IPS-20b (cell line): ENCODE data around the gene CENPO.

Experiments
- H3K27ac ChIP-seq: one replicate; pipeline ENCODE4 v1.5.1; 2013; ENCODE audit warnings: low read length
- H3K27me3 ChIP-seq: 2 replicates; pipeline ENCODE4 v1.6.1; 2013; ENCODE audit warnings: mild to moderate bottlenecking, low read length, inconsistent platforms; ENCODE audit not compliant: insufficient read depth
- H3K36me3 ChIP-seq: 2 replicates; pipeline ENCODE4 v1.6.1; 2013; ENCODE audit warnings: low read depth, mild to moderate bottlenecking, inconsistent platforms, low read length, moderate library complexity; ENCODE audit not compliant: insufficient read depth
- H3K4me1 ChIP-seq: 2 replicates; pipeline ENCODE4 v1.6.1; 2013; ENCODE audit warnings: mild to moderate bottlenecking, control low read depth, inconsistent platforms, low read length, moderate library complexity; ENCODE audit not compliant: insufficient read depth
- H3K4me3 ChIP-seq: 2 replicates; pipeline ENCODE4 v1.5.1; 2013; ENCODE audit warnings: mild to moderate bottlenecking, low read length, inconsistent platforms
- H3K9ac ChIP-seq: 2 replicates; pipeline ENCODE4 v1.6.1; 2013; ENCODE audit warnings: low read depth, mild to moderate bottlenecking, inconsistent platforms, low read length, moderate library complexity
- H3K9me3 ChIP-seq: 2 replicates; pipeline ENCODE4 v1.6.1; 2013; ENCODE audit warnings: mild to moderate bottlenecking, low read depth, low read length, inconsistent platforms; ENCODE audit not compliant: insufficient read depth

Gene CENPO

DNA sequence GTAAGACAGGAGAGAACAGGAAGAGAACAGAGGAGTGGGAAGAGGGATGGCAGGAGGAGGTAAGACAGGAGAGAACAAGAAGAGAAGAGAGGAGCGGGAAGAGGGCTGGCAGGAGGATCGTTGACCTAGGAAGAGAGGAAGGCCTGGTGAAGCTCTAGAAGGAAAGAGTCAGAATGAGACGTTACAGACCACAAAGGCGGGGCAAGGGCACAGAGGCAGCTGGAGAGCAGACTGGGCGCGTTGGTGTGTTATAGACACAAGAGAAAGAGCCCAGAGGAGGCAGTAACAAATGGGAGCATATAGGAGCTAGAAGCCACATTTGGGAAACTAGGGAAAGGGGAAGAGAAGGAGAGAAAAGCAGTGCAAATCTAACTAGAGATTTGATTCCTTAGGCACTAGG lies 26.6 kb upstream of the CENPO start:
- Histone ChIP-seq H3K27ac (no peak overlapping the region), H3K4me1 (peaks cover under 1% of the 10 kb centered on the region; the same call in 1 of the 2 replicates), H3K36me3 (peaks cover 12% of the 10 kb centered on the region; the same call in 1 of the 2 replicates), H3K4me3 (no peak overlapping the region), H3K9me3 (no peaks in the 10 kb centered on the region), H3K9ac (no peak overlapping the region), H3K27me3 (no peaks in the 10 kb centered on the region)

DNA sequence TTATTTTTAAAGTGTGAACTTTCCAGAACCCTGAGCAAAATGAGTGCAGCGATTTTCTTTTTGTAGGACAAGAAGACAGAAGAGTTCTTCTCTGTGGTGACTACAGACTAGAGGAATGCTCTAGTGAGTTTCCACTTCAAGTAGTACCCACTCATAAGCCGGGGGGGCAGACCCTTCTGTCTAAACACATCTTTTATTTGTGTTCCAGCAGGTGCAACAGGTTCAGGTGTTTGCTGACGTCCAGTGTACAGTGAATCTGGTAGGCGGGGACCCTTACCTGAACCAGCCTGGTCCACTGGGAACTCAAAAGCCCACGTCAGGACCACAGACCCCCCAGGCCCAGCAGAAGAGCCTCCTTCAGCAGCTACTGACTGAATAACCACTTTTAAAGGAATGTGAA lies 25.2 kb upstream of the CENPO start:
- H3K4me3 ChIP-seq, result no peak overlapping the region
- H3K36me3 ChIP-seq, result peaks cover 5% of the 10 kb centered on the region; the same call in 1 of the 2 replicates
- H3K4me1 ChIP-seq, result peaks cover 8% of the 10 kb centered on the region; the same call in 1 of the 2 replicates

GRCh38 chr2:24768601-24769000 lies 24.6 kb upstream of the CENPO start:
- peaks cover 8% of the 10 kb centered on the region; the same call in 1 of the 2 replicates for H3K4me1 ChIP-seq
- no peak overlapping the region for H3K27ac ChIP-seq
- no peaks in the 10 kb centered on the region for H3K9me3 ChIP-seq
- no peak overlapping the region for H3K4me3 ChIP-seq
- H3K36me3 ChIP-seq, result peaks cover 5% of the 10 kb centered on the region; the same call in 1 of the 2 replicates
- H3K27me3 ChIP-seq, result no peaks in the 10 kb centered on the region
- H3K9ac ChIP-seq, result no peak overlapping the region

More for the DNA sequence above, 25.2 kb upstream of the CENPO start:
- Histone ChIP-seq H3K9ac (no peak overlapping the region), H3K27me3 (no peaks in the 10 kb centered on the region), H3K27ac (no peak overlapping the region), H3K9me3 (no peaks in the 10 kb centered on the region)

GRCh38 chr2:24771061-24771460 lies 22.2 kb upstream of the CENPO start:
- Histone ChIP-seq H3K4me3 (no peak overlapping the region), H3K36me3 (no peaks in the 10 kb centered on the region), H3K27me3 (no peaks in the 10 kb centered on the region), H3K4me1 (peaks cover 8% of the 10 kb centered on the region; the same call in 1 of the 2 replicates), H3K9ac (no peak overlapping the region), H3K27ac (no peak overlapping the region), H3K9me3 (no peaks in the 10 kb centered on the region)

- H3K9ac ChIP-seq, result no peak overlapping the region
- H3K27me3 ChIP-seq, result no peaks in the 10 kb centered on the region
- H3K27ac ChIP-seq, result no peak overlapping the region
- H3K9me3 ChIP-seq, result no peaks in the 10 kb centered on the region
- H3K4me3 ChIP-seq, result no peak overlapping the region
- no peaks in the 10 kb centered on the region for H3K36me3 ChIP-seq
- peaks cover 8% of the 10 kb centered on the region; the same call in 1 of the 2 replicates for H3K4me1 ChIP-seq
Measured at GRCh38 chr2:24771764-24772586, 21.2 kb upstream of the CENPO start.

DNA sequence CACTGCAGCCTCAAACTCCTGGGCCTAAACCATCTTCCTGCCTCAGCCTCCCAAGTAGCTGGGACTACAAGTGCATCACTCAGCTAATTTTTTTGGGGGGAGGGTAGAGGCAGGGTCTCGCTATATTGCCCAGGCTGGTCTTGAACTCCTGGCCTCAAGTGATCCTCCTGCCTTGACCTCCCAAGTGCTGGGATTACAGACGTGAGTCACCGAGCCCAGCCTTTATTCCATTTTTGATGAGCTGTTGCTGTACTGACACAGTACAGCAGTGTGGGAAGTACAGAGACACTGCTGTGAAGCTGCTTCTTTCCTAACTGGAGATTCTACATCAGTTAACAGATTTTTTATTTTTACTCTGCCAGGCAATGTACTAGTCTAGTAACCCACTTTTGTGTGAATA lies 18.9 kb upstream of the CENPO start:
- Histone ChIP-seq H3K27ac (no peak overlapping the region), H3K9ac (no peak overlapping the region), H3K27me3 (no peaks in the 10 kb centered on the region), H3K4me1 (peaks cover 14% of the 10 kb centered on the region), H3K4me3 (no peak overlapping the region), H3K36me3 (no peaks in the 10 kb centered on the region), H3K9me3 (no peaks in the 10 kb centered on the region)

- Histone ChIP-seq H3K4me1 (peaks cover 6% of the 10 kb centered on the region), H3K27me3 (no peaks in the 10 kb centered on the region), H3K27ac (no peak overlapping the region), H3K9ac (no peak overlapping the region), H3K36me3 (no peaks in the 10 kb centered on the region), H3K4me3 (no peak overlapping the region), H3K9me3 (no peaks in the 10 kb centered on the region)
Measured at GRCh38 chr2:24779116-24779515, 14.1 kb upstream of the CENPO start.

GRCh38 chr2:24783641-24784040 lies 9.6 kb upstream of the CENPO start:
- no peaks in the 10 kb centered on the region for H3K36me3 ChIP-seq
- H3K4me1 ChIP-seq, result no peaks in the 10 kb centered on the region
- H3K27me3 ChIP-seq, result no peaks in the 10 kb centered on the region
- no peak overlapping the region for H3K4me3 ChIP-seq
- no peak overlapping the region for H3K27ac ChIP-seq
- H3K9me3 ChIP-seq, result no peaks in the 10 kb centered on the region
- no peak overlapping the region for H3K9ac ChIP-seq

DNA sequence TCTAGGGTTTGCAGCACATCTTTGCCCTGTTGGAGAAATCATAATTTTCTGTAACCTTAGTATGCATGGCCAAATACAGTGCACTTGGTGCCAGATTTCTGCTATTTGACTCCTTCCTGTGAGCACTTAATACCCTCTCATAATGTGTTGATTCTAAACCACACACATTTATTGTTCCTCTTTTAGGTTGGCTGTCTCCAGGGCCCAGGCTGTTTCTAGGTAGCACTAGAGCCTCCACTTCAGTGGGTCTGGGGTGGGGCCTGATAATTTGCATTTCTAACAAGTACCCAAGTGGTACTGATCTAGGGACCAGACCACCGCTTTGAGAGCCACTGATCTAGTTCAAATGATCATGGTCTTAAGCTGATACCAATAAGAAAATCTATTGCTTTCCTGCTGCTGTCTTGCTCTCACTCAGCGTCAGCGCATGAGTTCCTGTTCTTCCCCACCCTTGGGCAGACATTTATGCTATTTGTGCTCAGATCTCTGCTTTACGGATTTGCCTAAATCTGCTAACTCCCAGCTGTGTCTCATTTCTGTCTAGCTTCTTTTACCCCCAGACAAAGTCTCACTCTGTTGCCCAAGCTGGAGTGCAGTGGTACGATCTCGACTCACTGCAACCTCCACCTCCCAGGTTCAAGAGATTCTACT lies 7.4 kb upstream of the CENPO start:
- H3K9ac ChIP-seq, result no peak overlapping the region
- H3K4me3 ChIP-seq, result no peak overlapping the region
- H3K36me3 ChIP-seq, result peaks cover 6% of the 10 kb centered on the region
- no peak overlapping the region for H3K27ac ChIP-seq
- no peaks in the 10 kb centered on the region for H3K27me3 ChIP-seq
- no peaks in the 10 kb centered on the region for H3K9me3 ChIP-seq
- peaks cover 3% of the 10 kb centered on the region; the same call in 1 of the 2 replicates for H3K4me1 ChIP-seq

- H3K36me3 ChIP-seq, result peaks cover 6% of the 10 kb centered on the region
- no peak overlapping the region for H3K27ac ChIP-seq
- H3K4me3 ChIP-seq, result no peak overlapping the region
- no peaks in the 10 kb centered on the region for H3K9me3 ChIP-seq
- no peak overlapping the region for H3K9ac ChIP-seq
- no peaks in the 10 kb centered on the region for H3K27me3 ChIP-seq
- peaks cover 5% of the 10 kb centered on the region for H3K4me1 ChIP-seq
Measured at GRCh38 chr2:24787532-24787931, 5.7 kb upstream of the CENPO start.

DNA sequence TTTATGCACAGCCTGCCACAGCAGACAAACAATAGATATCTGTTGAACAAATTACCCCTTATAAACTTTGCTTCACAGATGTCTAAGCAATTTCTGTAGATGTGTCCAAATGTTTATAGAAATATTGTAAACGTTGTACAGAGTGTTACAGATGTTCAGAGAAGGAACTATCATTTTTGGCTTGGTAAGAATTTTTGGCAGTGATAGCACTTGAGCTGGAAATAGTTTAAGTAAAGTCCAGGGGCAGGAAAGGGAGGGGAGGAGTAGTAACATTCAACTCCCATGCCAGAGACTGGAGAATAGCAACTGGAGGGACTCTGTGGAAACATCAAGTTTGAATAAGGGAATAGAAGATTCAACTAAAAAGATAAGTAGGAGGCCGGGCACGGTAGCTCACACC lies 4.4 kb upstream of the CENPO start:
- H3K36me3 ChIP-seq, result peaks cover 6% of the 10 kb centered on the region

GRCh38 chr2:24791452-24791851 lies 1.8 kb upstream of the CENPO start:
- Histone ChIP-seq H3K9me3 (no peaks in the 10 kb centered on the region), H3K36me3 (peaks cover 27% of the 10 kb centered on the region), H3K27me3 (no peaks in the 10 kb centered on the region), H3K27ac (no peak overlapping the region), H3K9ac (no peak overlapping the region; the same call in 1 of the 2 replicates), H3K4me1 (peaks cover 11% of the 10 kb centered on the region), H3K4me3 (no peak overlapping the region)

More for the DNA sequence above, 4.4 kb upstream of the CENPO start:
- Histone ChIP-seq H3K27ac (no peak overlapping the region), H3K27me3 (no peaks in the 10 kb centered on the region), H3K9me3 (no peaks in the 10 kb centered on the region), H3K9ac (no peak overlapping the region), H3K4me3 (no peak overlapping the region), H3K4me1 (peaks cover 5% of the 10 kb centered on the region)
